HEK293T (cell line): ENCODE results near the gene YBX1.

Experiments used
- BHLHE40 ChIP-seq: fragments of 450-650 bp; IDR thresholded peaks from 2 replicates; pipeline ENCODE4 v1.6.1; 2016; ENCODE audit warnings: mild to moderate bottlenecking, moderate library complexity, borderline replicate concordance
- ELF4 ChIP-seq: fragments of 450-650 bp; IDR thresholded peaks from 2 replicates; pipeline ENCODE4 v1.6.1; 2017; ENCODE audit warnings: antibody characterized with exemption
- HDGF ChIP-seq: fragments of 450-650 bp; IDR thresholded peaks from 2 replicates; pipeline ENCODE4 v1.6.1; 2017; ENCODE audit warnings: antibody characterized with exemption, borderline replicate concordance
- LEF1 ChIP-seq: fragments of 450-650 bp; IDR thresholded peaks from 2 replicates; pipeline ENCODE4 v1.6.1; 2017; ENCODE audit warnings: mild to moderate bottlenecking, borderline replicate concordance
- SP1 ChIP-seq: fragments of 450-650 bp; IDR thresholded peaks from 2 replicates; pipeline ENCODE4 v1.6.1; 2017
- SUZ12 ChIP-seq: fragments of 450-650 bp; IDR thresholded peaks from 2 replicates; pipeline ENCODE4 v1.6.1; 2016; ENCODE audit warnings: mild to moderate bottlenecking
- TF ChIP-seq, protein P1 (sequence below): fragments of 450-650 bp; IDR thresholded peaks from 2 replicates; pipeline ENCODE4 v1.6.1; 2016

DNA sequence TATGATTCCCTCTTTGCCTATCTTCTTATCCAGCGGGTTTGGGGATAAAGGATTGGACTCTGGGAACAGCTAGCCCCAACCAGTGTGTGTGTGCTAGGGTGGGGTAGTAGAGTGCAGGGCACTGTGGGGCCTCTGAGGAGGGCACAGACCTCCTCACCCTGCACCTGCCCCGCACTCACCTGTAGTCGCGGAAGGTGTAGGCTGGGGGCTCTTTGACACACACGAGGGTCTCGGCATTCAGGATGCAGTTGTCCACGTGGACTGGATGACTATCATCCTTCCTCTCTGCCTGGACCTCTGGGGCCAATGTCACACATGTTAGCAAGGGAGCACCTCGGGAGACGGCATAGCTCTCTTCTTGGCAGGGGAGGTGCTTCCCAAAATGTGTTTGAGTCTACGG, 65.8 kb downstream of the YBX1 start:
- TF ChIP-seq SUZ12: no peak
- no peak for TF ChIP-seq SP1
- no peak for TF ChIP-seq ELF4
- no peak for TF ChIP-seq HDGF
- no peak for TF ChIP-seq BHLHE40
- no peak for TF ChIP-seq LEF1
- TF ChIP-seq, protein P1, sequence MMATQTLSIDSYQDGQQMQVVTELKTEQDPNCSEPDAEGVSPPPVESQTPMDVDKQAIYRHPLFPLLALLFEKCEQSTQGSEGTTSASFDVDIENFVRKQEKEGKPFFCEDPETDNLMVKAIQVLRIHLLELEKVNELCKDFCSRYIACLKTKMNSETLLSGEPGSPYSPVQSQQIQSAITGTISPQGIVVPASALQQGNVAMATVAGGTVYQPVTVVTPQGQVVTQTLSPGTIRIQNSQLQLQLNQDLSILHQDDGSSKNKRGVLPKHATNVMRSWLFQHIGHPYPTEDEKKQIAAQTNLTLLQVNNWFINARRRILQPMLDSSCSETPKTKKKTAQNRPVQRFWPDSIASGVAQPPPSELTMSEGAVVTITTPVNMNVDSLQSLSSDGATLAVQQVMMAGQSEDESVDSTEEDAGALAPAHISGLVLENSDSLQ: no peak
